Measurements from ENCODE around the gene SLC46A2.

DNA sequence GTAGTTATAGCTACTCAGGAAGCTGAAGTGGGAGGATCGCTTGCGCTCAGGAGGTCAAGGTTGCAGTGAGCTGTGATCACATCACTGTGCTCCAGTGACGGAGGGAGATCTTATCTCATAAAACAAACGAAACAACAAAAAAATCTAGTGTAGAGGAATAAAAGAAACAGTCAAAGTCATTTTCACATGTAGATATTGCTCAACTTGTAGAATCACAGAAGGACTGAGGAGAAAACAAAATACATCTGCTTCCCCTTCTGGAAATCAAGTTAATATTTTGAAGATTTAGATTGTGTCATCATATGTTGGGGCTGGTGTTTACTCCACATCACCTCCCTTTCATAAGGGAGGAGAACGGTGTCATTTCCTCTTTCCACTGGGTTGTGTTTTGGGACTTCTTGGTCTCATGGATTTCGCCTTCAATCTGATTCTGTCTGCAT, 8.2 kb upstream of the SLC46A2 start:
- TF ChIP-seq, protein P1, sequence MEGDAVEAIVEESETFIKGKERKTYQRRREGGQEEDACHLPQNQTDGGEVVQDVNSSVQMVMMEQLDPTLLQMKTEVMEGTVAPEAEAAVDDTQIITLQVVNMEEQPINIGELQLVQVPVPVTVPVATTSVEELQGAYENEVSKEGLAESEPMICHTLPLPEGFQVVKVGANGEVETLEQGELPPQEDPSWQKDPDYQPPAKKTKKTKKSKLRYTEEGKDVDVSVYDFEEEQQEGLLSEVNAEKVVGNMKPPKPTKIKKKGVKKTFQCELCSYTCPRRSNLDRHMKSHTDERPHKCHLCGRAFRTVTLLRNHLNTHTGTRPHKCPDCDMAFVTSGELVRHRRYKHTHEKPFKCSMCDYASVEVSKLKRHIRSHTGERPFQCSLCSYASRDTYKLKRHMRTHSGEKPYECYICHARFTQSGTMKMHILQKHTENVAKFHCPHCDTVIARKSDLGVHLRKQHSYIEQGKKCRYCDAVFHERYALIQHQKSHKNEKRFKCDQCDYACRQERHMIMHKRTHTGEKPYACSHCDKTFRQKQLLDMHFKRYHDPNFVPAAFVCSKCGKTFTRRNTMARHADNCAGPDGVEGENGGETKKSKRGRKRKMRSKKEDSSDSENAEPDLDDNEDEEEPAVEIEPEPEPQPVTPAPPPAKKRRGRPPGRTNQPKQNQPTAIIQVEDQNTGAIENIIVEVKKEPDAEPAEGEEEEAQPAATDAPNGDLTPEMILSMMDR (IDR thresholded peaks at IDR 0.05; ENCODE audit: insufficient read depth, low read depth, low read length) = no peak
- TF ChIP-seq EZH2 (IDR thresholded peaks at IDR 0.05; ENCODE audit: insufficient read depth, low read length) = no peak
